HCT116 (cell line): Measurements from ENCODE around the gene MPP2.

Experiments used
- CTCF ChIP-seq, 3 experiments: fragments of 200-600 bp in 1 of 3; sonication (generic) in 1 of 3; IDR thresholded peaks in 2 of 3; conservative IDR thresholded peaks in 1 of 3; 2 replicates each; pipeline ENCODE4 v1.5.1; 2012 to 2017; ENCODE audit warnings: low read depth in 2 of 3, low read length in 2 of 3, antibody characterized with exemption in 1 of 3, borderline replicate concordance in 1 of 3, control low read depth in 1 of 3, mild to moderate bottlenecking in 1 of 3, mixed read lengths in 1 of 3, mixed run types in 1 of 3, moderate library complexity in 1 of 3; ENCODE audit not compliant: insufficient read depth in 1 of 3
- EZH2 ChIP-seq: fragments of 200-600 bp; sonication (generic); IDR thresholded peaks from 2 replicates; pipeline ENCODE4 v1.6.1; 2017; ENCODE audit warnings: antibody characterized with exemption, mixed run types
- FOSL1 ChIP-seq: IDR thresholded peaks from 2 replicates; pipeline ENCODE4 v1.6.1; 2012; ENCODE audit warnings: low read depth
- MAX ChIP-seq: IDR thresholded peaks from 2 replicates; pipeline ENCODE4 v1.6.1; 2012
- POLR2A ChIP-seq: IDR thresholded peaks from 2 replicates; pipeline ENCODE4 v1.7.0; 2011; ENCODE audit warnings: borderline replicate concordance; ENCODE audit not compliant: insufficient read depth, insufficient read length; ENCODE audit errors: extremely low read depth

- TF ChIP-seq POLR2A = no peak
- TF ChIP-seq CTCF (IDR thresholded peaks at IDR 0.05 in 2 of 3, conservative IDR thresholded peaks at IDR 0.05 in 1 of 3; ENCODE audit: borderline replicate concordance in 1 of 3, insufficient read depth in 1 of 3, low read depth in 2 of 3, low read length in 2 of 3) = no peak
- TF ChIP-seq EZH2 = no peak
- no peak for TF ChIP-seq MAX
- TF ChIP-seq FOSL1 = no peak
Measured at GRCh38 chr17:43854498-43854897, 52.8 kb downstream of the MPP2 start.
